HEK293 (cell line): ENCODE measurements around the gene C2orf80.

Experiments used
- CTCF ChIA-PET: fragments of 350-600 bp; formaldehyde crosslinking; extraction: SDS; loops from one replicate; lab custom pipeline; 2021; ENCODE audit warnings: antibody characterized with exemption; lab: Yijun Ruan, JAX
- POLR2A ChIA-PET: fragments of 300-600 bp; formaldehyde crosslinking; extraction: SDS; loops from one replicate; lab custom pipeline; 2020; ENCODE audit warnings: antibody characterized with exemption, inconsistent platforms; lab: Yijun Ruan, JAX
- H3K27ac ChIP-seq: fragments of 200-500 bp; sonication (Bioruptor generic); 2 replicates; pipeline ENCODE4 v1.5.1; 2014; ENCODE audit warnings: low read depth, low read length, control low read depth, inconsistent platforms; ENCODE audit errors: extremely low read depth
- H3K36me3 ChIP-seq, 2 experiments: fragments of 200-500 bp in 1 of 2; sonication (Bioruptor generic) in 1 of 2; 1 replicate in 1 of 2; 2 replicates in 1 of 2; pipeline ENCODE4 v1.5.1; 2014 to 2017; ENCODE audit warnings: inconsistent platforms in 2 of 2, low read length in 2 of 2; ENCODE audit not compliant: control insufficient read depth in 2 of 2, insufficient read depth in 1 of 2
- H3K4me1 ChIP-seq: fragments of 200-500 bp; sonication (Bioruptor generic); 2 replicates; pipeline ENCODE4 v1.5.1; 2014; ENCODE audit warnings: mild to moderate bottlenecking, low read length, inconsistent platforms; ENCODE audit not compliant: control insufficient read depth, insufficient read depth
- H3K4me3 ChIP-seq: 2 replicates; pipeline ENCODE4 v1.5.1; 2011; ENCODE audit warnings: low read depth, mild to moderate bottlenecking, control low read depth, low read length, moderate library complexity
- H3K9me3 ChIP-seq: fragments of 200-500 bp; sonication (Bioruptor generic); 2 replicates; pipeline ENCODE4 v1.5.1; 2014; ENCODE audit warnings: low read depth, low read length, inconsistent platforms; ENCODE audit not compliant: control insufficient read depth, insufficient read depth
- GFI1B ChIP-seq: fragments of 450-650 bp; formaldehyde crosslinking; IDR thresholded peaks from 2 replicates; pipeline ENCODE4 v1.5.1; 2016; ENCODE audit warnings: missing biosample characterization, missing genetic modification characterization
- GLI2 ChIP-seq: fragments of 450-650 bp; formaldehyde crosslinking; IDR thresholded peaks from 2 replicates; pipeline ENCODE4; 2017; ENCODE audit warnings: missing biosample characterization, missing genetic modification characterization, low read depth, borderline replicate concordance
- HOXC10 ChIP-seq: sonication (generic); formaldehyde crosslinking; IDR thresholded peaks from 2 replicates; pipeline ENCODE4 v1.8.1; 2023; ENCODE audit warnings: mild to moderate bottlenecking, missing genetic modification reagents
- KLF8 ChIP-seq: fragments of 450-650 bp; formaldehyde crosslinking; IDR thresholded peaks from 2 replicates; pipeline ENCODE4 v1.5.1; 2016; ENCODE audit warnings: missing biosample characterization, missing genetic modification characterization
- PRDM1 ChIP-seq: fragments of 450-650 bp; formaldehyde crosslinking; IDR thresholded peaks from 2 replicates; pipeline ENCODE4; 2016; ENCODE audit warnings: missing biosample characterization, missing genetic modification characterization
- SP3 ChIP-seq: fragments of 450-650 bp; formaldehyde crosslinking; IDR thresholded peaks from 2 replicates; pipeline ENCODE4 v1.5.1; 2016; ENCODE audit warnings: missing biosample characterization, missing genetic modification characterization
- ZFP69B ChIP-seq: fragments of 450-650 bp; formaldehyde crosslinking; IDR thresholded peaks from 2 replicates; pipeline ENCODE4 v1.5.1; 2016; ENCODE audit warnings: missing biosample characterization, missing genetic modification characterization
- ZNF19 ChIP-seq: fragments of 450-650 bp; formaldehyde crosslinking; IDR thresholded peaks from 2 replicates; pipeline ENCODE4; 2016; ENCODE audit warnings: missing biosample characterization, missing genetic modification characterization, low read depth
- ZNF529 ChIP-seq: fragments of 450-650 bp; formaldehyde crosslinking; IDR thresholded peaks from 2 replicates; pipeline ENCODE4 v1.5.1; 2017; ENCODE audit warnings: missing genetic modification characterization, missing biosample characterization; ENCODE audit not compliant: insufficient replicate concordance
- ZNF677 ChIP-seq: fragments of 450-650 bp; IDR thresholded peaks from 2 replicates; pipeline ENCODE4 v1.5.0; 2018; ENCODE audit warnings: missing biosample characterization, mild to moderate bottlenecking, missing genetic modification characterization, moderate library complexity
- ZNF76 ChIP-seq: fragments of 450-650 bp; formaldehyde crosslinking; IDR thresholded peaks from 2 replicates; pipeline ENCODE4; 2016; ENCODE audit warnings: low read depth, missing biosample characterization, missing genetic modification characterization, borderline replicate concordance
- TF ChIP-seq, protein P1 (sequence below): fragments of 450-650 bp; formaldehyde crosslinking; IDR thresholded peaks from 2 replicates; pipeline ENCODE4 v1.5.1; 2017; ENCODE audit warnings: missing biosample characterization, missing genetic modification characterization
- TF ChIP-seq, protein P2 (sequence below): fragments of 450-650 bp; formaldehyde crosslinking; IDR thresholded peaks from 2 replicates; pipeline ENCODE4 v1.5.1; 2016; ENCODE audit warnings: missing biosample characterization, missing genetic modification characterization, borderline replicate concordance
- TF ChIP-seq, protein P3 (sequence below): fragments of 450-650 bp; formaldehyde crosslinking; conservative IDR thresholded peaks from 2 replicates; pipeline ENCODE4 v1.5.1; 2016; ENCODE audit warnings: low read depth, missing biosample characterization, missing genetic modification characterization
- TF ChIP-seq, protein P4 (sequence below): fragments of 450-650 bp; formaldehyde crosslinking; IDR thresholded peaks from 2 replicates; pipeline ENCODE4 v1.5.0; 2017; ENCODE audit warnings: missing biosample characterization, missing genetic modification characterization, borderline replicate concordance
- TF ChIP-seq, protein P5 (sequence below): fragments of 450-650 bp; formaldehyde crosslinking; IDR thresholded peaks from 2 replicates; pipeline ENCODE4 v1.5.1; 2016; ENCODE audit warnings: missing biosample characterization, missing genetic modification characterization
- TF ChIP-seq, protein P6 (sequence below): fragments of 450-650 bp; formaldehyde crosslinking; IDR thresholded peaks from 2 replicates; pipeline ENCODE4 v1.5.1; 2016; ENCODE audit warnings: missing biosample characterization, missing genetic modification characterization
- TF ChIP-seq, protein P7 (sequence below): fragments of 450-650 bp; formaldehyde crosslinking; IDR thresholded peaks from 2 replicates; pipeline ENCODE4 v1.5.1; 2016; ENCODE audit warnings: missing biosample characterization, missing genetic modification characterization
- TF ChIP-seq, protein P8 (sequence below): fragments of 450-650 bp; formaldehyde crosslinking; IDR thresholded peaks from 2 replicates; pipeline ENCODE4 v1.5.1; 2017; ENCODE audit warnings: missing biosample characterization, missing genetic modification characterization

Gene C2orf80

DNA sequence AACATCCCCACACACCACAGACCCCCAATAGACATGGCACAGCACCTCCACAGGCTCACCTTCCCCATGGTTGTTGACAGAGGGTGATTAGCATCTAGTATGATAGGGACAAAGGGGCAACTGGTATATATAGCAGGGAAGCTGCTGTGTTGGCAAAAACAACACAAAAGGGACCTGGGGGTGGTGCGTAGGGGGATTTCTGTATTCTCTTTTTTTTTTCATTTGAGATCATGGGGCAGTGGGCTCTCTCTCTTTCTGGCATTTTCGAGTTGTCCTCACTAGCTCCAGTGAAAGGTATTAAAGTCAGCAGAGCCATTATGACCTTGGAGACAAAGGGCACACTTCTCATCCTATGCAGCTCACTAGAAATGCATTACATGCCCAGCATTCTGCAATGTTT, 26.3 kb downstream of the C2orf80 start, which contains the start of gene CRYGA (continued):
- TF ChIP-seq, protein P1, sequence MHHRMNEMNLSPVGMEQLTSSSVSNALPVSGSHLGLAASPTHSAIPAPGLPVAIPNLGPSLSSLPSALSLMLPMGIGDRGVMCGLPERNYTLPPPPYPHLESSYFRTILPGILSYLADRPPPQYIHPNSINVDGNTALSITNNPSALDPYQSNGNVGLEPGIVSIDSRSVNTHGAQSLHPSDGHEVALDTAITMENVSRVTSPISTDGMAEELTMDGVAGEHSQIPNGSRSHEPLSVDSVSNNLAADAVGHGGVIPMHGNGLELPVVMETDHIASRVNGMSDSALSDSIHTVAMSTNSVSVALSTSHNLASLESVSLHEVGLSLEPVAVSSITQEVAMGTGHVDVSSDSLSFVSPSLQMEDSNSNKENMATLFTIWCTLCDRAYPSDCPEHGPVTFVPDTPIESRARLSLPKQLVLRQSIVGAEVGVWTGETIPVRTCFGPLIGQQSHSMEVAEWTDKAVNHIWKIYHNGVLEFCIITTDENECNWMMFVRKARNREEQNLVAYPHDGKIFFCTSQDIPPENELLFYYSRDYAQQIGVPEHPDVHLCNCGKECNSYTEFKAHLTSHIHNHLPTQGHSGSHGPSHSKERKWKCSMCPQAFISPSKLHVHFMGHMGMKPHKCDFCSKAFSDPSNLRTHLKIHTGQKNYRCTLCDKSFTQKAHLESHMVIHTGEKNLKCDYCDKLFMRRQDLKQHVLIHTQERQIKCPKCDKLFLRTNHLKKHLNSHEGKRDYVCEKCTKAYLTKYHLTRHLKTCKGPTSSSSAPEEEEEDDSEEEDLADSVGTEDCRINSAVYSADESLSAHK (tag by site-specific recombination), result no peak
- TF ChIP-seq HOXC10 (CRISPR knock-in tag) (no peak), KLF8 (tag by site-specific recombination) (no peak)
- TF ChIP-seq, protein P2, sequence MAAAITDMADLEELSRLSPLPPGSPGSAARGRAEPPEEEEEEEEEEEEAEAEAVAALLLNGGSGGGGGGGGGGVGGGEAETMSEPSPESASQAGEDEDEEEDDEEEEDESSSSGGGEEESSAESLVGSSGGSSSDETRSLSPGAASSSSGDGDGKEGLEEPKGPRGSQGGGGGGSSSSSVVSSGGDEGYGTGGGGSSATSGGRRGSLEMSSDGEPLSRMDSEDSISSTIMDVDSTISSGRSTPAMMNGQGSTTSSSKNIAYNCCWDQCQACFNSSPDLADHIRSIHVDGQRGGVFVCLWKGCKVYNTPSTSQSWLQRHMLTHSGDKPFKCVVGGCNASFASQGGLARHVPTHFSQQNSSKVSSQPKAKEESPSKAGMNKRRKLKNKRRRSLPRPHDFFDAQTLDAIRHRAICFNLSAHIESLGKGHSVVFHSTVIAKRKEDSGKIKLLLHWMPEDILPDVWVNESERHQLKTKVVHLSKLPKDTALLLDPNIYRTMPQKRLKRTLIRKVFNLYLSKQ (tag by site-specific recombination), result no peak
- TF ChIP-seq, all 188 proteins: peak for 0

DNA sequence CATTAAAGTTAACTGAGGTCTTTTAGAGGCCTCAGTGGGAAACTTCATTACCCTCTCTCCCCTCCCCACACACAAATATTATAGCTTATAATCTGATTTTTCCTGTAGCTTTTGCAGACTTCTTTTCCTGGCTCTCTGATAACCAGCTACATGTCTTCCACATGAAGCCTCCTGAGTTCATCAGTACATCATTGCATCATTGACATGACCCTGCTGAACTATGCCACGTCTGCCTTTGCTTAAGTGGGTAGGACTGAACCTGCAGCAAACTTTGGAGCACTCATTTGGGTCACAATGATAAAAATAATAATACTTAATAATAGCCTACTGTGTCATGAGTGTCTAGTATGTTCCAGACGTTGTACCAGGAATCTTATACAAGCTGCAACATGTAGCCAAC, 33.4 kb downstream of the C2orf80 start:
- ChIA-PET POLR2A (no interaction called here), CTCF (interaction anchor here (1.5 kb wide), 1 partner anchor 19 kb away, joined by 8 read pairs; no protein-coding TSS in a partner anchor)
- H3K27ac ChIP-seq, result no peak overlapping the region
- no peak overlapping the region for H3K4me3 ChIP-seq
- no peaks in the 10 kb centered on the region for H3K4me1 ChIP-seq
- TF ChIP-seq, protein P3, sequence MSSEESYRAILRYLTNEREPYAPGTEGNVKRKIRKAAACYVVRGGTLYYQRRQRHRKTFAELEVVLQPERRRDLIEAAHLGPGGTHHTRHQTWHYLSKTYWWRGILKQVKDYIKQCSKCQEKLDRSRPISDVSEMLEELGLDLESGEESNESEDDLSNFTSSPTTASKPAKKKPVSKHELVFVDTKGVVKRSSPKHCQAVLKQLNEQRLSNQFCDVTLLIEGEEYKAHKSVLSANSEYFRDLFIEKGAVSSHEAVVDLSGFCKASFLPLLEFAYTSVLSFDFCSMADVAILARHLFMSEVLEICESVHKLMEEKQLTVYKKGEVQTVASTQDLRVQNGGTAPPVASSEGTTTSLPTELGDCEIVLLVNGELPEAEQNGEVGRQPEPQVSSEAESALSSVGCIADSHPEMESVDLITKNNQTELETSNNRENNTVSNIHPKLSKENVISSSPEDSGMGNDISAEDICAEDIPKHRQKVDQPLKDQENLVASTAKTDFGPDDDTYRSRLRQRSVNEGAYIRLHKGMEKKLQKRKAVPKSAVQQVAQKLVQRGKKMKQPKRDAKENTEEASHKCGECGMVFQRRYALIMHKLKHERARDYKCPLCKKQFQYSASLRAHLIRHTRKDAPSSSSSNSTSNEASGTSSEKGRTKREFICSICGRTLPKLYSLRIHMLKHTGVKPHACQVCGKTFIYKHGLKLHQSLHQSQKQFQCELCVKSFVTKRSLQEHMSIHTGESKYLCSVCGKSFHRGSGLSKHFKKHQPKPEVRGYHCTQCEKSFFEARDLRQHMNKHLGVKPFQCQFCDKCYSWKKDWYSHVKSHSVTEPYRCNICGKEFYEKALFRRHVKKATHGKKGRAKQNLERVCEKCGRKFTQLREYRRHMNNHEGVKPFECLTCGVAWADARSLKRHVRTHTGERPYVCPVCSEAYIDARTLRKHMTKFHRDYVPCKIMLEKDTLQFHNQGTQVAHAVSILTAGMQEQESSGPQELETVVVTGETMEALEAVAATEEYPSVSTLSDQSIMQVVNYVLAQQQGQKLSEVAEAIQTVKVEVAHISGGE, result no peak
- TF ChIP-seq GLI2 (tag by site-specific recombination) (no peak), ZNF529 (no peak), ZNF76 (no peak), ZFP69B (tag by site-specific recombination) (no peak), GFI1B (tag by site-specific recombination) (no peak), SP3 (tag by site-specific recombination) (no peak), PRDM1 (tag by site-specific recombination) (no peak), KLF8 (tag by site-specific recombination) (no peak), ZNF19 (tag by site-specific recombination) (no peak), ZNF677 (tag by site-specific recombination) (no peak)
- TF ChIP-seq, protein P4, sequence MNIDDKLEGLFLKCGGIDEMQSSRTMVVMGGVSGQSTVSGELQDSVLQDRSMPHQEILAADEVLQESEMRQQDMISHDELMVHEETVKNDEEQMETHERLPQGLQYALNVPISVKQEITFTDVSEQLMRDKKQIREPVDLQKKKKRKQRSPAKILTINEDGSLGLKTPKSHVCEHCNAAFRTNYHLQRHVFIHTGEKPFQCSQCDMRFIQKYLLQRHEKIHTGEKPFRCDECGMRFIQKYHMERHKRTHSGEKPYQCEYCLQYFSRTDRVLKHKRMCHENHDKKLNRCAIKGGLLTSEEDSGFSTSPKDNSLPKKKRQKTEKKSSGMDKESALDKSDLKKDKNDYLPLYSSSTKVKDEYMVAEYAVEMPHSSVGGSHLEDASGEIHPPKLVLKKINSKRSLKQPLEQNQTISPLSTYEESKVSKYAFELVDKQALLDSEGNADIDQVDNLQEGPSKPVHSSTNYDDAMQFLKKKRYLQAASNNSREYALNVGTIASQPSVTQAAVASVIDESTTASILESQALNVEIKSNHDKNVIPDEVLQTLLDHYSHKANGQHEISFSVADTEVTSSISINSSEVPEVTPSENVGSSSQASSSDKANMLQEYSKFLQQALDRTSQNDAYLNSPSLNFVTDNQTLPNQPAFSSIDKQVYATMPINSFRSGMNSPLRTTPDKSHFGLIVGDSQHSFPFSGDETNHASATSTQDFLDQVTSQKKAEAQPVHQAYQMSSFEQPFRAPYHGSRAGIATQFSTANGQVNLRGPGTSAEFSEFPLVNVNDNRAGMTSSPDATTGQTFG (tag by site-specific recombination), result no peak
- TF ChIP-seq, protein P5, sequence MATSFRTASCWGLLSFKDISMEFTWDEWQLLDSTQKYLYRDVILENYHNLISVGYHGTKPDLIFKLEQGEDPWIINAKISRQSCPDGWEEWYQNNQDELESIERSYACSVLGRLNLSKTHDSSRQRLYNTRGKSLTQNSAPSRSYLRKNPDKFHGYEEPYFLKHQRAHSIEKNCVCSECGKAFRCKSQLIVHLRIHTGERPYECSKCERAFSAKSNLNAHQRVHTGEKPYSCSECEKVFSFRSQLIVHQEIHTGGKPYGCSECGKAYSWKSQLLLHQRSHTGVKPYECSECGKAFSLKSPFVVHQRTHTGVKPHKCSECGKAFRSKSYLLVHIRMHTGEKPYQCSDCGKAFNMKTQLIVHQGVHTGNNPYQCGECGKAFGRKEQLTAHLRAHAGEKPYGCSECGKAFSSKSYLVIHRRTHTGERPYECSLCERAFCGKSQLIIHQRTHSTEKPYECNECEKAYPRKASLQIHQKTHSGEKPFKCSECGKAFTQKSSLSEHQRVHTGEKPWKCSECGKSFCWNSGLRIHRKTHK (tag by site-specific recombination), result no peak
- TF ChIP-seq, protein P6, sequence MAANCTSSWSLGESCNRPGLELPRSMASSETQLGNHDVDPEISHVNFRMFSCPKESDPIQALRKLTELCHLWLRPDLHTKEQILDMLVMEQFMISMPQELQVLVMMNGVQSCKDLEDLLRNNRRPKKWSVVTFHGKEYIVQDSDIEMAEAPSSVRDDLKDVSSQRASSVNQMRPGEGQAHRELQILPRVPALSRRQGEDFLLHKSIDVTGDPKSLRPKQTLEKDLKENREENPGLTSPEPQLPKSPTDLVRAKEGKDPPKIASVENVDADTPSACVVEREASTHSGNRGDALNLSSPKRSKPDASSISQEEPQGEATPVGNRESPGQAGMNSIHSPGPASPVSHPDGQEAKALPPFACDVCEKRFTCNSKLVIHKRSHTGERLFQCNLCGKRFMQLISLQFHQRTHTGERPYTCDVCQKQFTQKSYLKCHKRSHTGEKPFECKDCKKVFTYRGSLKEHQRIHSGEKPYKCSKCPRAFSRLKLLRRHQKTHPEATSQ, result no peak
- TF ChIP-seq, protein P7, sequence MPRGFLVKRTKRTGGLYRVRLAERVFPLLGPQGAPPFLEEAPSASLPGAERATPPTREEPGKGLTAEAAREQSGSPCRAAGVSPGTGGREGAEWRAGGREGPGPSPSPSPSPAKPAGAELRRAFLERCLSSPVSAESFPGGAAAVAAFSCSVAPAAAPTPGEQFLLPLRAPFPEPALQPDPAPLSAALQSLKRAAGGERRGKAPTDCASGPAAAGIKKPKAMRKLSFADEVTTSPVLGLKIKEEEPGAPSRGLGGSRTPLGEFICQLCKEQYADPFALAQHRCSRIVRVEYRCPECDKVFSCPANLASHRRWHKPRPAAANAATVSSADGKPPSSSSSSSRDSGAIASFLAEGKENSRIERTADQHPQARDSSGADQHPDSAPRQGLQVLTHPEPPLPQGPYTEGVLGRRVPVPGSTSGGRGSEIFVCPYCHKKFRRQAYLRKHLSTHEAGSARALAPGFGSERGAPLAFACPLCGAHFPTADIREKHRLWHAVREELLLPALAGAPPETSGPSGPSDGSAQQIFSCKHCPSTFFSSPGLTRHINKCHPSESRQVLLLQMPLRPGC (tag by site-specific recombination), result no peak
- TF ChIP-seq, protein P8, sequence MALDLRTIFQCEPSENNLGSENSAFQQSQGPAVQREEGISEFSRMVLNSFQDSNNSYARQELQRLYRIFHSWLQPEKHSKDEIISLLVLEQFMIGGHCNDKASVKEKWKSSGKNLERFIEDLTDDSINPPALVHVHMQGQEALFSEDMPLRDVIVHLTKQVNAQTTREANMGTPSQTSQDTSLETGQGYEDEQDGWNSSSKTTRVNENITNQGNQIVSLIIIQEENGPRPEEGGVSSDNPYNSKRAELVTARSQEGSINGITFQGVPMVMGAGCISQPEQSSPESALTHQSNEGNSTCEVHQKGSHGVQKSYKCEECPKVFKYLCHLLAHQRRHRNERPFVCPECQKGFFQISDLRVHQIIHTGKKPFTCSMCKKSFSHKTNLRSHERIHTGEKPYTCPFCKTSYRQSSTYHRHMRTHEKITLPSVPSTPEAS (tag by site-specific recombination), result no peak
- H3K36me3 ChIP-seq, result no peaks in the 10 kb centered on the region
- H3K9me3 ChIP-seq, result no peaks in the 10 kb centered on the region
